ENCODE measurements around the gene CCDC174.

Gene CCDC174

GRCh38 chr3:14701676-14702075 is 50.1 kb downstream of the CCDC174 start:
- TF ChIP-seq CTCF (IDR thresholded peaks at IDR 0.05; ENCODE audit: low read depth, low read length) = no peak
- H3K4me3 ChIP-seq (ENCODE audit: low read depth, low read length) = no peak overlapping the region

GRCh38 chr3:14703128-14703750 is 51.7 kb downstream of the CCDC174 start:
- no peak overlapping the region for H3K4me3 ChIP-seq (ENCODE audit: low read depth, low read length)
- TF ChIP-seq CTCF (IDR thresholded peaks at IDR 0.05; ENCODE audit: low read depth, low read length) = no peak

- TF ChIP-seq CTCF (IDR thresholded peaks at IDR 0.05; ENCODE audit: low read depth, low read length) = no peak
- no peak overlapping the region for H3K4me3 ChIP-seq (ENCODE audit: low read depth, low read length)
Observed at GRCh38 chr3:14703791-14704190, 52.2 kb downstream of the CCDC174 start.

- no peak overlapping the region for H3K4me3 ChIP-seq (ENCODE audit: low read depth, low read length)
- TF ChIP-seq CTCF (IDR thresholded peaks at IDR 0.05; ENCODE audit: low read depth, low read length) = no peak
Observed at GRCh38 chr3:14706096-14706495, 54.5 kb downstream of the CCDC174 start.

- TF ChIP-seq CTCF (IDR thresholded peaks at IDR 0.05; ENCODE audit: low read depth, low read length) = no peak
- H3K4me3 ChIP-seq (ENCODE audit: low read depth, low read length) = no peak overlapping the region
Observed at GRCh38 chr3:14716591-14716990, 65.0 kb downstream of the CCDC174 start.

GRCh38 chr3:14717307-14717706 is 65.7 kb downstream of the CCDC174 start:
- no peak for TF ChIP-seq CTCF (IDR thresholded peaks at IDR 0.05; ENCODE audit: low read depth, low read length)
- H3K4me3 ChIP-seq (ENCODE audit: low read depth, low read length) = no peak overlapping the region

GRCh38 chr3:14718539-14718938 is 67.0 kb downstream of the CCDC174 start:
- TF ChIP-seq CTCF (IDR thresholded peaks at IDR 0.05; ENCODE audit: low read depth, low read length) = no peak
- H3K4me3 ChIP-seq (ENCODE audit: low read depth, low read length) = no peak overlapping the region

All from WI38 (cell line).